ENCODE results near the gene AK9. TPM values are rescaled to one million over a fixed set of nuclear protein-coding genes. Genes with fewer than 3 reads are reported as not detected.

AK9 gene
- total and polyA plus RNA-seq, 10 of the 15 experiments (the other 5 are each of a cell fraction or from before 2014, with no cell fraction given), result 2.1 to 7.4 (median 4.2) TPM

GRCh38 chr6:109496036-109496772 is 194.8 kb downstream of the AK9 start (continued):
- TF ChIP-seq BHLHE40 (IDR thresholded peaks at IDR 0.05; ENCODE audit: borderline replicate concordance in 1 of 2, low read depth in 2 of 2, low read length in 1 of 2) (no peak), RELA (IDR thresholded peaks at IDR 0.05; ENCODE audit: borderline replicate concordance, partially characterized antibody) (no peak)

- FAIRE-seq (no peak), ATAC-seq (peak; percentile 25; the same call in 1 of the 3 replicates), DNase-seq (ENCODE audit: low read depth, low spot score) (no peak)
- H3K4me3 ChIP-seq, result no peak overlapping the region
- no peaks in the 10 kb centered on the region for H3K79me2 ChIP-seq (ENCODE audit: control insufficient read depth, insufficient read depth, low read length)
- no peak overlapping the region for H2AFZ ChIP-seq (ENCODE audit: control insufficient read depth, low read depth, low read length)
- no peaks in the 10 kb centered on the region for H3K9me3 ChIP-seq (replicated peaks; ENCODE audit: control insufficient read depth, insufficient read depth, low read length)
- no peak for TF ChIP-seq E2F8 (IDR thresholded peaks at IDR 0.05; ENCODE audit: low read depth, partially characterized antibody)
- no peak for TF ChIP-seq ELK1 (IDR thresholded peaks at IDR 0.05; ENCODE audit: low read depth, low read length)
- TF ChIP-seq ZBED1 (IDR thresholded peaks at IDR 0.05; ENCODE audit: borderline replicate concordance), result no peak
- TF ChIP-seq STAT1 (conservative IDR thresholded peaks at IDR 0.05), result no peak
- no peak for TF ChIP-seq KDM1A (IDR thresholded peaks at IDR 0.05; ENCODE audit: borderline replicate concordance)
- TF ChIP-seq MEF2B (IDR thresholded peaks at IDR 0.05; ENCODE audit: partially characterized antibody, poor library complexity, severe bottlenecking), result no peak
- TF ChIP-seq HDAC2 (IDR thresholded peaks at IDR 0.05), result no peak
- no peak for TF ChIP-seq NFYB (IDR thresholded peaks at IDR 0.05; ENCODE audit: insufficient read depth, low read depth, low read length)
- TF ChIP-seq HDAC6 (IDR thresholded peaks at IDR 0.05; ENCODE audit: unreplicated experiment), result no peak
- no peak for TF ChIP-seq E4F1 (IDR thresholded peaks at IDR 0.05; ENCODE audit: borderline replicate concordance, partially characterized antibody)
- TF ChIP-seq SMARCA5 (IDR thresholded peaks at IDR 0.05), result no peak
- TF ChIP-seq SREBF2 (IDR thresholded peaks at IDR 0.05; ENCODE audit: low read length), result no peak
- no peaks in the 10 kb centered on the region for H3K36me3 ChIP-seq (ENCODE audit: control insufficient read depth in 2 of 2, insufficient read depth in 2 of 2, low read length in 1 of 2)
- in situ Hi-C loops (cut with MboI), result no loop called here
- no peaks in the 10 kb centered on the region; a peak in 1 of 4 replicates for H3K27me3 ChIP-seq (replicated peaks in 1 of 2; ENCODE audit: control insufficient read depth in 2 of 2, insufficient read depth in 2 of 2, low read length in 1 of 2)
- ChIA-PET SMC1A (ENCODE audit: uncharacterized antibody, unreplicated experiment) (interaction anchor here (1.2 kb wide), 1 partner anchor 37 kb away, joined by 3 read pairs; no protein-coding TSS in a partner anchor), POLR2A (no interaction called here), CTCF (no interaction called here), RAD21 (ENCODE audit: unreplicated experiment) (no interaction called here)
- no peaks in the 10 kb centered on the region for H3K4me1 ChIP-seq (ENCODE audit: control insufficient read depth, insufficient read depth, low read length)
- BruUV-seq (replicated peaks), result no TSS peak
- 100% methylated on average over 1 of the region's 1 CpG for WGBS (ENCODE audit: insufficient coverage, insufficient replicate concordance, low lambda C conversion rate, missing lambda C conversion rate)
- H3K9ac ChIP-seq (ENCODE audit: control insufficient read depth, insufficient read depth, low read length), result no peak overlapping the region
- no peak overlapping the region for H3K4me2 ChIP-seq (ENCODE audit: control insufficient read depth, insufficient read depth)
- intact Hi-C loops (cut with micrococcal nuclease; ENCODE audit: unreplicated experiment), result no loop called here
- no peak overlapping the region for H3K27ac ChIP-seq (ENCODE audit: control insufficient read depth, insufficient read depth)
- no peaks in the 10 kb centered on the region for H4K20me1 ChIP-seq (ENCODE audit: control insufficient read depth, insufficient read depth)
Measured at GRCh38 chr6:109493865-109494264, 197.1 kb downstream of the AK9 start.

Data from GM12878 (cell line).